ENCODE results near the gene FNDC3B.

Gene FNDC3B

DNA sequence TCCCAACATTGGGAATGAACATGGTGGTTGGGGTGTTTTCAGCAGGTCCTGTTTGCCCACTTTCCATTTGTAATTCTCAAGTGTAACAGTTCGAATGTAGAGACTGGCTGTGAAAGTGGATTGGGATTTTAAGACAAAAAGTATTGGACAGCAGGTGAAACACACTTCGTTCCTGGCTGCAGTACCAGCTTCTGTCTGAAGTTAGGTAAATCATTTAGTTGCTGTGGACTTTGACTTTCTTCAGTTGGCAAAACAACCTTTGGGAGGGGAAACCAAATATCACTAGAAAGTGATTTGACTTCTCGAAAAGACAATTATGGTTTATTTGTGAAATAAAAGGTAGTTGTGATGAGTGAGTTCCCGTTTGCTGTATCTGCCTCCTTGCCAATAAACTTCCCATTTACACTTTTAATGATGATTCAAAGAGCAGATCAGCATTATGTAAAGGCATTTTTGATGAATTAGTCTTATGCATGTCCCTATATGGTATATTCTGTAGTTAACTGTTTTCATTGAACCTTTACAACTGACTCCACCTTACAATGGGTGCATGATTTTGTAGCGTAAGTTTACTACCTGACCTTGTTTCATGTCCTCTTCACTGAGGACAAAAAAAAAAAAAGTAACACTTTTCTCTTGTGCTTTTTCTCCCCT, 34.0 kb downstream of the FNDC3B start:
- DNase-seq (ENCODE audit: low read depth in 2 of 2), result no peak

DNA sequence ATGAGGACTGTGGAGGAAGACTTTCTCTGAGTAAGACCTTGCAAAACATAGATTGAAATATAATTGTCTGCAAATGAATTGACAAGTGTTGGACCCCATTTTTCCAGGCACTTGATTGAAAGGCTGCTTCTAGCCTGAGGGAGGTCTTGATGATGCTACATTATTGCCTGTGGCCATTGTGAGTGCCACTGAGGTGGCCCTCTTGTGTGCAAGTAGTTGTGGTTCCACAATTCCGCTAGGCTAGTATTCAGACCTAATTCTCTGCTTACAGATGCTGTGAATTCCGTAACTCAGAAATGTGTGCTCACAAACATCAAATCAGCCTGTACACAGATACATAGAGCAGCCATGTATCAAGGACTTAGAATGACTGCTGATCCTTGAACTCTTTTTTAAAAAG, 34.7 kb downstream of the FNDC3B start:
- DNase-seq (ENCODE audit: low read depth in 2 of 2), result no peak

DNA sequence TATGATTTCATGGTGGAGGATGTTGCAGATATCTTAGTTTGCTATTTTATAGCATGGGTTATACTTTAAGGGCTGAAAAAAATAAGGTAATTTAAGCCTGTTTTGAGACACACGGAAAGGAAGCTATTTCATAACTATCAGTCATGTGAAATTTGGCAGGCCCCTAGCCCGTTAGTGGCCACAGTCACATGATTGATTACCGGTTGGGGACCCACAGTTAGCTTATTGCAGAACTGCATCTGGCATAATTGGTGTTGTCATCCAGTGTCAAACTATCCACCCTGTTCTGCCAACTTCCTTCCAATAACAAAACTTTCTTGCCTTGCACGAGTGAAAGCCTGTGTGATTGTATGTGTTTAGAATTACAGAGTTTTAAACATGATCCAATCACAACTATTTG, 35.2 kb downstream of the FNDC3B start:
- DNase-seq (ENCODE audit: low read depth in 2 of 2), result no peak

DNA sequence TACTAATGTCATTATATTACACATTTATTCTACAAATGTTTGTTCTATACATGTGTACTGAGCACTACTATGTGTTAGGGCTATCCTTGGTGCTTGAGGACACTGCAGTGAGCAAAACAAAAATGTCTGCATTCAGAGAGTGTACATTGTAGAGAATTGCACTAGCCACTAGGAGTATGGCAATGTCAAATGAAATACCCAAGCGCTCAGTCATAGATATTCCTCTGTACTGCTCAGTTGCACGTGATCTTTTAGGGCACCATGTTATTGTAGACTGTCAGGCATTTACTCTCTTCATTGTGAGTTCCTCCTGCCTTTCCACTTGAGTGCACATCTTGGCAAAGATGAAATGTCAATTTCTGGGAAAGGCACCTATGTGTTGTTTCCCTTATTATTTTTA, 36.8 kb downstream of the FNDC3B start:
- no peak for DNase-seq (ENCODE audit: low read depth in 2 of 2)

DNA sequence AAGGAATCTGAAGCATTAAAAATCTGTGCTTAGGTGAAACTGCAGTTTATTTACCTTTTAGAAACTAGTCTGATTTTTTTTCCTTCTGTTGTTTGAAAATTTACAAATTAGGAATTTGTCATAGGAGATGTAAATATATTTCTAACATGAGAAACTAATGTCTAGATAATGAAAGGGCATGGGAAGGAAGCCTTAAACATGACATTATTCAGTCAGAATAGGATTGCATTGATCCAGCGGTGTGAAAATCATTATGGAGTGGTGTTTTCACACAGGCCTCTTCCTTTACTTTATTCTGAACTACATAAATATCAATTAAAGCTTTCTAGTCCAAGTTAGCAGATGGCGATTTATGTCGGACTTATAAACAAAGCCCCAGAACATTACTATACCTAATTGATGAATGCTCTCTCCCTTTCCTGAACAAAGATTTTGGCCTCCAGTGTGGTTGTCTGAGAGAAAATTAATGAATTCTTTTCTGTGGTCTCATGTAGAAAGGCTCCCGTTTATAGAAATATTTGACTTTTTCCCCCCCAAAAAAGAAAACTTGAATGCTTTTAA, 37.9 kb downstream of the FNDC3B start:
- no peak for DNase-seq (ENCODE audit: low read depth in 2 of 2)

DNA sequence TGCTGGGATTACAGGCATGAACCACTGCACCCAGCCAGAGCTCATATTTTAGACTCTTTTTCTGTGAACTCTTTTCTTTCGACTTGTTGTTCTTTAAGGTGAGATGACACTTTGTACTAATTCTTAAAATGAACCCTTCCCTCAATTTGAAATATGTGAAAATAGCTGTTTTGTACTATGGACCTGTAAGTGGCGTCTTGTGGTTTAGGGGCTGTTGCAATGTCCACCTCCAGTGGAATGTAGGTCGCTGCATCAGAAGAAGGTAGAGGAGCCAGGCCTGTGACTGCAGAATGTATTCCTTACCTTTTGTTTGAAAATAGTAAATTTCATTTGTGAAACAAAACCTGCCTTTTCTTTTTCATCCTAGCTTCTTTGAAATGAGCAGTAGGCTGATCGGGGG, 38.9 kb downstream of the FNDC3B start:
- DNase-seq (ENCODE audit: low read depth in 2 of 2), result no peak

DNA sequence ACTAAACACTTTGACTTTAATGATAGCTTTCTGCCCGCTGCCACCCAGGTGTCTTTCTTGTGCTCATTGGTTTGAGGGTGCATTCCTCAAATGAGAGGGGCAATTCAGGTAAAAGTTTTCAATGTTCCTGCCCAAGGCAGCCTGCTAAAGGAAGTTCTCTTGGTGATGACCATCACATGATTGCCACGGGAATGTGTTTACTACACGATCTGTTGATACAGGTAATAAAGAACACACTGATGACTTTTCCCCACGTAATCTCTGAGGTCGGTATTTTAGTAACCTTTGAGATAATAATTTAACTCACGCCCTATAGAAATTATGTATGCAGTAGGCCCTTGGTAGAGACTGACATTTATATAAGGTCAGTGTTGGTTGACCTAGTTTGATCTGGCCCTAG, 39.3 kb downstream of the FNDC3B start:
- no peak for DNase-seq (ENCODE audit: low read depth in 2 of 2)

DNA sequence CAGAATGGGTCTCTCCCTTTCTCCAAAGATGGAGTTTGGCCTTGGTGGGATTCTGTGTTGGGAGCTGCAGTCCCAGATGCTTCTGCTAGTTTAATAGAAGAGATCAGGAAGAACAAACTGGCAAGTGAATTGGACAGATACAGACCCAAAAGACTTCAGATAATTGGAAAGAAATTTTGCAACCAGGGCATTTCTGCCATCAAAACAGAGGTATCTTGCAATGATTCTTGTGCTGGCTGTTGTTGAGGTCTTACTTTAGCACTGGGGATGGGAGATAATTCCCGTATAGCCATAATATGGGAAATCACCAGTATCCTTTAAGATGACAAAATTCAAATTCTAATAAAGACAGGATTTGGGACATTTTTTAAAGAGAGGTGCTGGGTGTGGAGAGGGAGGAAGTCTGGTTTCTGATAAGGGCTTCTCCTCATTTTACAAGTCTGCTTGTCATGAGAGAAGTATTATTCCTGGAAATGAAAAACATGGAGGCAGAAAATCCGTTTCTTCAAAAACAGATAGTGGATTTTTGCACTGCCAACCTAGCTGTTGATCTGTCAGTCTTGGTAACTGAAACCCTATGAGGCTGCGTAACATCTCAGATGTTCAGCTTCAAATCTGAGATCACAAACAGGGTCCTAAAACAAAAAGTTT, 40.1 kb downstream of the FNDC3B start:
- no peak for DNase-seq (ENCODE audit: low read depth in 2 of 2)

DNA sequence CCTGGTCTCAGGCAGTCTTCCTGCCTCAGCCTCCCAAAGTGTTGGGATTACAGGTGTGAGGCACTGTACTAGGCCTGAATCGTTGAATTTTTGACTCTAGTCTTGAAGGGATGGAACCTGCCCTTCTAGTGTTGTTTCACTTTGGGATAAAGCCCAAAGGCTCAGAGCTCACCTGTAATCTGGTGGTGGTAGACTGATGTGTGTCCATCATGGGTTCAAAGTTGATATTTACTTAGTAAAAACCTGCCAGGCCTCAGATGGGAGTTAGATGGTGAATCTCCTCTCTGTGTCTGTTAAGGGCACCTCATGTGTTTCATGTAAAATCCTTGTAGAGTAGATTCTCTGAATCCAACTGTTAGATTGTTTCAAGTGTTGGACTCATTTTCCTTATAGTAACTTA, 41.1 kb downstream of the FNDC3B start:
- no peak for DNase-seq (ENCODE audit: low read depth in 2 of 2)

DNA sequence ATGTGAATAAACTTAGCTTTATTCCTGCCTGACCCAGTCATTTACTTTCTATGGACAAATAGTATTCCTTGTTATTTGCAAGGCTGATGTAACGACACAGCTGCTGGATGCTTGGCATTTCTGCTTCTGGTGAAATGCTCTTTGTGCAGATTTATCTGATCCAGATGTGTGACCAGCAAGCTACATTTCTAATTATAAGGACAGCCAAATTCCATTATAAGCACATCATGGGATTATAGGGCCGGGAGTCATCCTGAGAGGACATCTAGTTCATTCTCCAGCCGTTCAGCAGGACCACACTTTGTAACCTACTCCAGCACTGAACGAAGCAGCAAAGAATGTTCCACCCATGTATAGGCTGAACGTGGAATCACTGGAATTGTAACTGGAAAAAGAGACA, 42.9 kb downstream of the FNDC3B start:
- no peak for DNase-seq (ENCODE audit: low read depth in 2 of 2)

DNA sequence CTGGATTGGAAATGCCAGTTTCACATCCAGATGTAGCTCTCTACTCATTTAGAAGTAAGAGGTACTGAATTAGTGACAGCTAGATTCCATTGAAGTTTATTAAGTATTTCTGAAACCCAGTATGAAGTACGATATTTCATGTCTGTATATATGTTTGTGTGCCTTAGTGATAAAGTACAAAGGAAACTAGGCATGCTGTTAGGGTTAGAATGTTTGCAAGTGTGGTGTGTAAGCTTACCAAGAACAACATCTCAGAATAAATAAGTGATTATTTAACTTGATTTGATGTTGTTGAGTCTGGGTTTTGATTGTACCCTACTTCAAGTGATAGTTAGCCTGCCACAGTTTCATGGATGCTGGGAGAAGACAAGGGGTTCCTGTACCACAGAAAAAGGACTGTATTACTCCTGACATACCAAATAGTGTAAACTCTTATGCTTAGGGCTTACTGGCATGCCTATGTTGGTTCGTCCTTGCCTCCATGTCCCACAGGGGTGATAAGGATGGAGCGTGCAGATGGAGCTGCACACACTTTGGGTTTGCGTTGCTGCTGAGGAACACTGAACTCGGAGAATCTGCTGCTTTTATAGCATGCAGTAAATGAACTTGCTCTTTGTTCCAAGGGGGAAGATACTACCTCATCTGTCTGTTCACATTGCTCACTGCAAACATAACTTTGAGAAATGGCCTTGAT, 43.6 kb downstream of the FNDC3B start:
- no peak for DNase-seq (ENCODE audit: low read depth in 2 of 2)

DNA sequence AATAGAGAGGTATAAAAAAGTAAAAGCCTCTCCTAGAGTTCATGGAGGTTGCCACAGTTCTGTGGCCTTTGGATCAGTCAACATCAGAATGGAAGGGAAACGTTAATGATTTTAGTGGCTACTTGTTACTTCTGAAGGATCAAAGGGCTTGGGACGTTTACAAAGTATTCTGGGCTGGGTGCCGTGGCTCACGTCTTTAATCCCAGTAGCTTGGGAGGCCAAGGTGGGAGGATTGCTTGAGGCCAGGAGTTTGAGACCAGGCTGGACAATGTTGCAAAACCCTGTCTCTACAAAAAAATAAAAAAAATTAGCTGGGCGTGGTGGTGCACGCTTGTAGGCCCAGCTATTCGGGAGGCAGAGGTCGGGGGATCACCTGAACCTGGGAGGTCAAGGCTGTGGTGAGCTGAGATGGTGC, 44.6 kb downstream of the FNDC3B start:
- DNase-seq (ENCODE audit: low read depth in 2 of 2), result no peak

DNA sequence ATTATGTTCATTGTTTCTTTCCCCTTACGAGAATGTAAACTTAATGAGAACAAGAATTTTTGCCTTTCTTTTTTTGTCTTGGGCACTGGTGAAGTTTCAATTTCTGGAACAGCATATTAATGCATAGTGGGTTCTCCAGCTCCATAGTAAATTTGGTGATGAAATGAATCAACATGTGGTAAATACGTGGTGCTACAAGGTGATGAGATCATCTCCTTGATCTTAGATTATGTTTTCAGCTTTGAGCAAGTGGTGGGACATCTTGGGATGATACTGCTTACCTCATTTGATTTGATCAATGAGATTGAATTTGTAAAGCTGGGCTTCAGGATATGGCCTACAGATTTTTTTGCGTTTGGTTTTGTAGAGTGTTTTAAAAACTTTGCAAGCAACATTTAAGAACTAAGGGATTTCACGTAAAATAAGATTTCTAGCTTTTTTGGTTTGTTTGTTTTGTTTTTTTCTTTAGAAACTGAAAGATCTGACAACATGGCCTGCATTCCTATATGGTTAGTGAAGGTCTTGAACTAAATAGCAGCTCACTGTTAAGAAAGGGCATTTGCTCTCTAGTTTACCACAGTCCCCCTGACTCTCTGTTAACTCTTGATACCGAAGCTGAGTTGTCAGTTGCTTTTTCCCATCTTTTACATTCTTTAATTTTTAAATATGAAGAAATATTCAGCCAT, 45.6 kb downstream of the FNDC3B start:
- DNase-seq (ENCODE audit: low read depth in 2 of 2), result no peak

DNA sequence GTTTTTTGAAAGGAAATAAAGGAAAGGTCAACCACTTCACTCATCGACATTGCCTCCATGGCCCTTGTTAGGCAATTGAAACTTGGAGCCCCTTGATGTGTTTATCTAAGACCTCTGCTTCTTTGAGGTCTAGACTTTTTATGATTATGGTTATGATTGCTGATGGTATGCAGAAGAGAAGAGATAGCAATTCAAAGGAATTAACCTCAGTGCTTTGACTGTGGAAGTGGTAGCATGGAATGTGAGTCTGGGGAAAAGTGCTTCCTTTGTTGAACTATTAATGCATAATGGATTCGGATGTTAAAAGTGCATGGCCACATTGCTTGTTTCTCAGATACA, 46.1 kb downstream of the FNDC3B start:
- no peak for DNase-seq (ENCODE audit: low read depth in 2 of 2)

DNA sequence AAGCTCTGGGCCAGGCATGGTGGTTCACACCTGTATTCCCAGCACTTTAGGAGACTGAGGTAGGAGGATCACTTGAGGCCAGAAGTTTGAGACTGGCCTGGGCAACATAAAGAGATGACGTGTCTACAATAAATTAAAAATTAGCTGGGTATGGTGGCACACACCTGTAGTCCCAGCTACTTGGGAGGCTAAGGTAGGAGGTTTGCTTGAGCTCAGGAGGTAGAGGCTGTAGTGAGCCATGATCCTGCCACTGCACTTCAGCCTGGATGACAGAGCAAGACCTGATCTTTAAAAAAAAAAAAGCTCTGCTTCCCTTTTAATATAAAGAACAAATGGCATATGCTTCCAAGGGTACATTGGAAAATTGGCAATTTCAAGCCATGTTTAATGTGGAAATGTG, 46.7 kb downstream of the FNDC3B start:
- DNase-seq (ENCODE audit: low read depth in 2 of 2), result no peak

DNA sequence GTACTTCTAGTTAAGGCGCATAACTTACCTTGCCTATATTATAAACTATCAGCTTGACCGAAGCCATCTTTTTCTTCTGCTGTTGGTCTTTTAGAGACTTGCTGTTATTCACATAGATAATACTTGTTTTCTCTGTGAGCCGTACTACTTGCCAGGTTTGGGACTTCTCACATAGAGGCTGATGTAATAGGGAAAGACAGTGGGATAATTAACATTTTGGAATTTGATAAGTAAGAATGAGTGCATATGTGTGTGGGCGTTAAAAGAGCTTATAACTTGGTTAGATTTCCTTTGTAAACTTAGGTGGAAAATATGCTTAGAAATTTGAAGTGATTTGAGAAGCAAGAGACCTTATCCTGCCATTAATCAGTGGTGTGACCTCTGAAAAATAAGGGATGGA, 47.8 kb downstream of the FNDC3B start:
- no peak for DNase-seq (ENCODE audit: low read depth in 2 of 2)

DNA sequence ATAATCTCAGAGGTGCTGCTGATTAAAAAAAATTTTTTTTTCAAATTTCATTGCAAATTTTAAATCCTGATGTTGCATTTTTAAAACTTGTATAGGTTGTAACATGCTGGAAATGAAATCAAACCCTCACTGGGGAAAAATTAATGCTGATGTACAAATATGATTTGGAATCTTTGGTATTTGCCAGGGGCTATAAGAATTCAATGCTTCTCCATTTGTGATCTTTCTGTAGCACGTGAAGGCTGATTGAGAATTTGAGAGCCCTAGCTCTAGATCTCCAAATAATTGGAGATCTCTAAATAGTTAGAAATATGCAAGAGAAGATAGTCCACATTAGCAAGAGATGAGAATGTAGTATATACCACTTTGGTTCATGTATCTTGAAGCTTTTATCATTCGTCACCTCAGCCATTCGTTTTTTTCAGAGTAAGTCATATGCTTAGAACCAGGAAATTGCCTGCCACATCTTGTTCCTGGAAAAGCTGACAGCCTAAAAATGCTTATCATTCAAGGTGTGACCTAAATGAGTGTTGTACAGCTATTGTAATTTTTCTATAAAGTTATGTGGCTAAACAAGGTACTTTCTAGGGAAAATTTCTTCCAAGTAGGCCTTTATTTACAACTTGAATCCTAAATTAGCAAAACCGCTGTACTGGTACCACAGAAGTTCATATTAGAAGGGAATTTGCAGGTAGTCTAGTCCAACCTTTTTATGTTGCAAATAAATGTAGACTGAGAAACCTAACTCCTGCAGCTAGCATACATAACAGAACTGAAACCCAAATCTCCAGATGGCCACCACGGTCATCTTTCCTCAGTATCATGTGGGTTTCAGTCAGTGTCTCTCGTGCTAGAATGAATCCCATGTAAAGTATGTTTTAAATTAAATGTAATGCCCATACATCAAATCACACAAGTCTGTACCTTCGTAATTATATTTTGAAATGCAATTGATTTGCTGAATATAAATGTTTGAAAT, 48.5 kb downstream of the FNDC3B start:
- no peak for DNase-seq (ENCODE audit: low read depth in 2 of 2)

DNA sequence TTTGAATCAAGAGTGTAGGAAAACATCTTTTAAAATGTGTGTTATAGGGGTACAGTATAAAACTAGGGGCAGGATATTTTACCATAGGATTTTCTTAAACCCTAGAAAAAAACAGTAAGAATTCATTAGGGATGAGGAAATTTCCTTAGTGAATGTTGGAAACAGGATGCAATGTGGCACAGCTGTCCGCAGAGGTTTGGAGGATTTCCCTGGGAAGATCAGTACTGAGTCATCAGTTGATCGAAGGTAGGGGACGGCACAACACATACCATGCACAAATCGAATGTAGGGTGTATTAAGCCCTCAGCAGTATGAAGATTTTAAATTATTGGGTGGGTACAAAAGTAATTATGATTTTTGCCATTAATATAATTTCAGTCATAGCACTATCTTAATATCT, 49.9 kb downstream of the FNDC3B start:
- no peak for DNase-seq (ENCODE audit: low read depth in 2 of 2)

DNA sequence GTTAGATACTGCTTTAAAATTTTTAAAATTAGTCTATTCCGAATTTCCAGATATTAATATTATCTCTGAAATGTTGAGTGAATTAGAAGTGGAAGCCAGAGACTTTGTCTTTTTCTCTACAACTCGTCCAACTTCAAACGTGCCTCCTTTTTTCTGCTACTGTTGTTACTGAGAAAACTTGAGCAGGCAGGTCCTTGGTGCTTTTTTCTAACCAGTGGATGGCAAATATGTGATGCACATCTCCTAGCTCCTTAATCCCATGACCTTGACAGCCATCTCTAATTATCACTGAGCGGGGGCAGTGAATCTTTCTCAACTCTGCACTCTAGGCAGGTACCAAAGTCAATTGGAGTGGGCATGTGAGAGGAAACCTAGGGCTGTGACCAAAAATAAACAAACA, 50.7 kb downstream of the FNDC3B start:
- no peak for DNase-seq (ENCODE audit: low read depth in 2 of 2)

DNA sequence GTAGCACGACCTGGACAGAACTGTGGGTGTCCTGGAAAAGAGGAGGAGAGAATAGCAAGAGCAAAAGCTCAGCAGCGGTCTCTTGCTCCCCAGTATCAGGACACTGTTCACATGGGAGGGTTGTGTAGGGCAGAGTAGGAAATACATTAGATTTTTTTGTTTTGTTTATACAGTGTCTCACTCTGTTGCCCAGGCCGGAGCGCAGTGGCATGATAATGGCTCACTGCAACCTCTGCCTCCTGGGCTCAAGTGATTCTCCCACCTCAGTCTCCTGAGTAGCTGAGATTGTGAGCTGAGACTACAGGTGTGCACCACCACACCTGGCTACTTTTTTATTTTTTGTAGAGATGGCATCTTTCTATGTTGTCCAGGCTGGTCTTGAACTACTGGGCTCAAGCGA, 53.3 kb downstream of the FNDC3B start:
- no peak for DNase-seq (ENCODE audit: low read depth in 2 of 2)

All from stimulated activated CD8-positive, alpha-beta memory T cell treated with anti-CD3 and anti-CD28 coated beads, Interleukin-2, amount 100 ng/mL, for 1 hour (primary cell).